Esophagus muscularis mucosa (tissue), 3 donors: ENCODE data around the gene PRORP.

Experiments used
- CTCF ChIP-seq, 3 experiments: fragments of 200-600 bp in 2 of 3; fragments of 450-650 bp in 1 of 3; sonication (generic) in 2 of 3; IDR thresholded peaks; one replicate each; pipeline ENCODE4 v1.5.1; 2017 to 2019; ENCODE audit warnings: antibody characterized with exemption in 3 of 3, mild to moderate bottlenecking in 2 of 3, moderate library complexity in 1 of 3
- EP300 ChIP-seq: sonication (generic); formaldehyde crosslinking; IDR thresholded peaks from one replicate; pipeline ENCODE4 v1.6.1; 2017; ENCODE audit warnings: antibody characterized with exemption

GRCh38 chr14:35155962-35156361 is 33.6 kb downstream of the PRORP start:
- TF ChIP-seq EP300 = no peak
- no peak for TF ChIP-seq CTCF (IDR thresholded peaks at IDR 0.05)
